Right lobe of liver (tissue), 6 donors: ENCODE results near the gene CIROP. TPM values are rescaled to one million over a fixed set of nuclear protein-coding genes. Genes with fewer than 3 reads are reported as not detected.

Source experiments
- ATAC-seq, 4 donors: fragments of 200-7000 bp; cut with Tn5 transposase; one replicate each; pipeline ENCODE4 v1.9.1; 2020; ENCODE audit warnings: mild to moderate bottlenecking in 4 of 4, moderate library complexity in 4 of 4
- DNase-seq, 3 donors: peaks; one replicate each; pipeline ENCODE4 v3.0.0-alpha.2; 2020
- H3K27ac ChIP-seq, 3 donors: fragments of 200-600 bp; one replicate each; pipeline ENCODE4 v1.8.0; 2022
- H3K27me3 ChIP-seq, 2 donors: fragments of 200-600 bp; one replicate each; pipeline ENCODE4 v1.8.0; 2022
- H3K36me3 ChIP-seq, 4 donors: fragments of 200-600 bp; sonication (generic) in 1 of 4; one replicate each; pipeline versions ENCODE4 v1.5.1 to v1.8.0; 2017 to 2022; ENCODE audit warnings: control low read depth in 1 of 4
- H3K4me1 ChIP-seq, 4 donors: fragments of 200-600 bp; sonication (generic) in 1 of 4; one replicate each; pipeline versions ENCODE4 v1.5.1 to v1.8.0; 2017 to 2022; ENCODE audit warnings: control low read depth in 1 of 4
- H3K4me3 ChIP-seq, 3 donors: fragments of 200-600 bp; one replicate each; pipeline ENCODE4 v1.8.0; 2022
- H3K9me3 ChIP-seq, 4 donors: fragments of 200-600 bp; sonication (generic) in 1 of 4; one replicate each; pipeline versions ENCODE4 v1.5.1 to v1.8.0; 2017 to 2022; ENCODE audit warnings: control low read depth in 1 of 4
- POLR2A ChIP-seq: fragments of 450-650 bp; IDR thresholded peaks from one replicate; pipeline ENCODE4 v1.6.1; 2017; ENCODE audit warnings: antibody characterized with exemption, mild to moderate bottlenecking
- WGBS: methylation state at CpG from one replicate; pipeline ENCODE4 v1.1.6; 2018; ENCODE audit warnings: low coverage, low lambda C conversion rate; ENCODE audit not compliant: insufficient coverage; ENCODE audit errors: missing lambda C conversion rate; 5-methylcytosine and 5-hydroxymethylcytosine counted together
- intact Hi-C, 2 donors: fragments of 100-400 bp; cut with DNase I; formaldehyde crosslinking; loops; one replicate each; pipeline versions ENCODE4 v1.11.2 to v1.14.1; 2022
- total RNA-seq, 6 experiments: library from RNA; depleted of rRNA in 2 of 6; stranded (reverse); fragments of >200 nt in 2 of 6; fragmentation: NEBNext Ultra II Directional in 3 of 6; extraction: Animal tissue kit (Norgen Biotek cat#: 25700) in 3 of 6; gene quantifications; one replicate each; pipeline versions ENCODE4 v1.1.0 to v1.2.4, GENCODE V29; 2016 to 2023
- TF ChIP-seq, protein P1 (sequence below), 4 donors: fragments of 200-600 bp in 3 of 4; fragments of 450-650 bp in 1 of 4; IDR thresholded peaks; one replicate each; pipeline versions ENCODE4 v1.5.1 to v1.8.0; 2016 to 2022; ENCODE audit warnings: antibody characterized with exemption in 4 of 4, mild to moderate bottlenecking in 2 of 4
- donor health status: DM: no; HTN: yes; CAD: no.
- donor health status: DM: no; HTN: no; CAD: no.
- donor health status: DM: no; HTN: no; CAD: no.
- donor health status: DM: no; HTN: yes; CAD: no.
- donor health status: DM: no; HTN: yes; CAD: no.

Gene CIROP
- total RNA-seq, 6 experiments from 2014 or later: not detected

DNA sequence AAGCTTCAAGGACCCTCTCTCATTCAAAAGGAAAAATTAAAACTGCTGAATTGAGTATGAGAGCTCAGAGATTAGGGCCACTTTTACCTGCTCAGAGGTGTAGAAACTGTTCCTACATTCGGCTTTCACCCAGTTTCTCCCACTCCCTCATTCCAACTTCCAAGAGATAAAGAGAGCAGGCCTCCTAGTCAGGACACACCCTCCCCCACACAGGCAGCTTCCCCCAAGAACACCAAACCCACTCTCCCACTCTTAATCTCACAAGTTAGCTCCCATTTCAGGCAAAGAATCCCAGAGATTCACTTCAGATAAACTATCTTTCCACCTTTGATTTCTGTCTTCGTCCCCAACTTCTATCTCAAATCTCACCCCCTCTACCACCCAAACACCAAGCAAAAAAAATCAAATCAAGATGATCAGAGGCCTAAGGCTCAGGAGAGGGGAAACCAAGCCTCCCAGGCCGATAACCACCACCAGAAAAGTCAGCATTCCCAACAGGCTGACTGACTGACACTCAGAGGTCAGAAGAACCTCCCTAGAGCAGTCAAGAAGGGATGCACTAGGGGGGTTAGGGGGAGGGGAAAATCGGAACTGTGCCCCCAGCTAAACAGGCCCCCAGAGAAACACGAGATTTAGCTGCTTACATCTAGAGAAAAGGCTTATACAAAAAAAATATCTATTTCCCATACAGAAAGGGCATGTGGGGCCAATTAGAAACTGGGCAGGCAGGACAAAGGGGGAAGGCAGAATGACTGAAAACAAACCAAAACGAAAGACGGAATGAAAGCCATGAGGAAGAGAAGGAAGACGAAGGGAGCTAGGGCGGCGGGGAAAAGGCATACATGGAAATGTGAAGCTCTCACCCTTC, 34.3 kb downstream of the CIROP start:
- no peak for ATAC-seq
- Histone ChIP-seq H3K4me3 (peak overlapping the region; percentile 55 to 74 (median 63)), H3K27ac (peak overlapping the region; percentile 37 to 67 (median 63)), H3K27me3 (no peaks in the 10 kb centered on the region), H3K36me3 (peaks cover 6 to 61% (median 24%) of the 10 kb centered on the region in 4 donors), H3K4me1 (peaks cover 0 to 10% (median 5%) of the 10 kb centered on the region in 4 donors), H3K9me3 (no peaks in the 10 kb centered on the region)
- WGBS: 9% methylated on average over 10 of the region's 10 CpGs
- no peak for DNase-seq
- TF ChIP-seq POLR2A: no peak
- TF ChIP-seq, protein P1, sequence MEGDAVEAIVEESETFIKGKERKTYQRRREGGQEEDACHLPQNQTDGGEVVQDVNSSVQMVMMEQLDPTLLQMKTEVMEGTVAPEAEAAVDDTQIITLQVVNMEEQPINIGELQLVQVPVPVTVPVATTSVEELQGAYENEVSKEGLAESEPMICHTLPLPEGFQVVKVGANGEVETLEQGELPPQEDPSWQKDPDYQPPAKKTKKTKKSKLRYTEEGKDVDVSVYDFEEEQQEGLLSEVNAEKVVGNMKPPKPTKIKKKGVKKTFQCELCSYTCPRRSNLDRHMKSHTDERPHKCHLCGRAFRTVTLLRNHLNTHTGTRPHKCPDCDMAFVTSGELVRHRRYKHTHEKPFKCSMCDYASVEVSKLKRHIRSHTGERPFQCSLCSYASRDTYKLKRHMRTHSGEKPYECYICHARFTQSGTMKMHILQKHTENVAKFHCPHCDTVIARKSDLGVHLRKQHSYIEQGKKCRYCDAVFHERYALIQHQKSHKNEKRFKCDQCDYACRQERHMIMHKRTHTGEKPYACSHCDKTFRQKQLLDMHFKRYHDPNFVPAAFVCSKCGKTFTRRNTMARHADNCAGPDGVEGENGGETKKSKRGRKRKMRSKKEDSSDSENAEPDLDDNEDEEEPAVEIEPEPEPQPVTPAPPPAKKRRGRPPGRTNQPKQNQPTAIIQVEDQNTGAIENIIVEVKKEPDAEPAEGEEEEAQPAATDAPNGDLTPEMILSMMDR (IDR thresholded peaks at IDR 0.05): no peak
- intact Hi-C loops: no loop called here

GRCh38 chr14:23069413-23069806, 35.4 kb downstream of the CIROP start:
- H3K27ac ChIP-seq: no peak overlapping the region
- H3K36me3 ChIP-seq: peaks cover 6 to 60% (median 29%) of the 10 kb centered on the region in 4 donors
- H3K9me3 ChIP-seq: no peaks in the 10 kb centered on the region
- no peak for ATAC-seq
- WGBS: 58% methylated on average over 4 of the region's 4 CpGs
- peaks cover 0 to 10% (median 5%) of the 10 kb centered on the region in 4 donors for H3K4me1 ChIP-seq
- TF ChIP-seq POLR2A: no peak
- TF ChIP-seq, protein P1 (IDR thresholded peaks at IDR 0.05): no peak
- intact Hi-C loops: no loop called here
- no peak for DNase-seq
- H3K4me3 ChIP-seq: no peak overlapping the region
- no peaks in the 10 kb centered on the region for H3K27me3 ChIP-seq

DNA sequence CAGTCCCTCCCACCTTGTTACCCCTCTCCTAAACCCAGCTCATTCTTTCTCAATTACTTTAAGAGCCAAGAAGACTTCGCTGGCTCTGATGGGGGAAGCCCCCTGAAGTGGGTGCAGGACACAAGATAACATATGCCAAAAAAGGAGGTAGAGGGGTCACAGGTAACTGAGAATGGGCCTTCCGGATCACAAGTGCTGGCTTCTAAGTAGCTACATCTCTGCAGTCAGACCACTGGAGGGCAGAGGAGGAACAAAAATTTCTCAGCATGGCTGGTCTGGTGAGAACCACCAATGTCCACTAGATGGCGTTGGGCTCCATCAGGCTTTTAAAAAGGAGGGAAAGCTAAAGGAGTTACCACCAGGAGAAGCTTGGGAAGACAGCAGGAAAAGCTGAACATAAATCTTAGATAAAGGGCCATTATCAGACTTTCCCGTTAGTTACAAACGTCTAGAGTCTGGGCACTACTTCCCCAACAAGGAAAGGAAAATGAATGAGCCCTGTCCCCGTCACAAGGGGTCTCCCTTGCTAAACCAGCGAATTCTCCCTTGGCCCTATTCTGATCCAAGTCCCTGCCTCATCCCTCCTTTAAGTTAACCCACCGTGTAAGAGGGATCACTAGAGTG, 35.9 kb downstream of the CIROP start:
- Histone ChIP-seq H3K27ac (no peak overlapping the region), H3K36me3 (peaks cover 6 to 62% (median 33%) of the 10 kb centered on the region in 4 donors), H3K4me1 (peaks cover 0 to 10% (median 5%) of the 10 kb centered on the region in 4 donors), H3K27me3 (no peaks in the 10 kb centered on the region), H3K9me3 (no peaks in the 10 kb centered on the region), H3K4me3 (no peak overlapping the region)
- ATAC-seq: peak; percentile 80 to 87 (median 83)
- intact Hi-C loops: no loop called here
- DNase-seq: peak in 2 of 3 donors; percentile 57 to 79
- WGBS: 20% methylated on average over 7 of the region's 8 CpGs
- TF ChIP-seq, protein P1 (IDR thresholded peaks at IDR 0.05): peak; percentile 96 to 99 (median 98)
- TF ChIP-seq POLR2A: no peak

- DNase-seq: no peak
- Histone ChIP-seq H3K9me3 (no peaks in the 10 kb centered on the region), H3K36me3 (peaks cover 13 to 62% (median 39%) of the 10 kb centered on the region in 4 donors), H3K4me1 (peaks cover 0 to 10% (median 5%) of the 10 kb centered on the region in 4 donors), H3K27ac (no peak overlapping the region), H3K4me3 (no peak overlapping the region), H3K27me3 (no peaks in the 10 kb centered on the region)
- 70% methylated on average over 9 of the region's 14 CpGs for WGBS
- TF ChIP-seq, protein P1 (IDR thresholded peaks at IDR 0.05): no peak
- no peak for TF ChIP-seq POLR2A
- intact Hi-C loops: no loop called here
- no peak for ATAC-seq
These were observed 36.7 kb downstream of the CIROP start for GRCh38 chr14:23067847-23068788.
